H9 (cell line): ENCODE data around the gene HAND2. TPM values are rescaled to one million over a fixed set of nuclear protein-coding genes. Genes with fewer than 3 reads are reported as not detected.

Experiments
- DNase-seq: peaks from one replicate; pipeline ENCODE4 v3.0.0-alpha.2; 2017
- H2AFZ ChIP-seq: one replicate; pipeline ENCODE4 v1.6.1; 2013; ENCODE audit warnings: mild to moderate bottlenecking, low read length, control low read depth, moderate library complexity
- H2AK5ac ChIP-seq: 2 replicates; pipeline ENCODE4 v1.6.1; 2013; ENCODE audit warnings: low read length, control low read depth, mixed read lengths; ENCODE audit not compliant: insufficient read length
- H2BK120ac ChIP-seq: one replicate; pipeline ENCODE4 v1.6.1; 2013; ENCODE audit warnings: low read depth, mild to moderate bottlenecking, low read length, control low read depth, inconsistent platforms; ENCODE audit not compliant: poor library complexity, severe bottlenecking
- H2BK12ac ChIP-seq: 2 replicates; pipeline ENCODE4 v1.6.1; 2013; ENCODE audit warnings: low read length, control low read depth, mixed read lengths, low read depth; ENCODE audit not compliant: insufficient read length
- H2BK15ac ChIP-seq: 2 replicates; pipeline ENCODE4 v1.6.1; 2013; ENCODE audit warnings: low read depth, low read length, control low read depth
- H2BK20ac ChIP-seq: one replicate; pipeline ENCODE4 v1.6.1; 2013; ENCODE audit warnings: low read depth, mild to moderate bottlenecking, low read length, control low read depth, inconsistent platforms; ENCODE audit not compliant: poor library complexity, severe bottlenecking
- H2BK5ac ChIP-seq: 2 replicates; pipeline ENCODE4 v1.6.1; 2013; ENCODE audit warnings: low read length, control low read depth, mixed read lengths; ENCODE audit not compliant: insufficient read length
- H3K14ac ChIP-seq: 2 replicates; pipeline ENCODE4 v1.6.1; 2013; ENCODE audit warnings: low read length, control low read depth; ENCODE audit not compliant: insufficient read depth
- H3K18ac ChIP-seq: 2 replicates; pipeline ENCODE4 v1.6.1; 2013; ENCODE audit warnings: low read depth, mild to moderate bottlenecking, mixed read lengths, low read length, control low read depth; ENCODE audit not compliant: insufficient read length
- H3K23ac ChIP-seq: 2 replicates; pipeline ENCODE4 v1.6.1; 2013; ENCODE audit warnings: low read length, control low read depth, mixed read lengths, low read depth; ENCODE audit not compliant: insufficient read length
- H3K23me2 ChIP-seq: 2 replicates; pipeline ENCODE4 v1.6.1; 2013; ENCODE audit warnings: low read depth, mild to moderate bottlenecking, mixed read lengths, low read length, control low read depth; ENCODE audit not compliant: insufficient read length, poor library complexity, severe bottlenecking
- H3K27ac ChIP-seq: 2 replicates; pipeline ENCODE4 v1.5.1; 2013; ENCODE audit warnings: low read length, control low read depth, mixed read lengths, low read depth; ENCODE audit not compliant: insufficient read length
- H3K27me3 ChIP-seq: 2 replicates; pipeline ENCODE4 v1.6.1; 2013; ENCODE audit warnings: low read length, control low read depth, inconsistent platforms; ENCODE audit not compliant: insufficient read depth
- H3K4ac ChIP-seq: 2 replicates; pipeline ENCODE4 v1.6.1; 2013; ENCODE audit warnings: low read depth, mild to moderate bottlenecking, control low read depth, inconsistent platforms, low read length, moderate library complexity
- H3K4me1 ChIP-seq: 2 replicates; pipeline ENCODE4 v1.6.1; 2013; ENCODE audit warnings: low read length, control low read depth, inconsistent platforms; ENCODE audit not compliant: insufficient read depth
- H3K4me2 ChIP-seq: 2 replicates; pipeline ENCODE4 v1.6.1; 2013; ENCODE audit warnings: low read length, control low read depth, mixed read lengths; ENCODE audit not compliant: insufficient read length, insufficient read depth
- H3K56ac ChIP-seq: 2 replicates; pipeline ENCODE4 v1.6.1; 2013; ENCODE audit warnings: low read depth, mild to moderate bottlenecking, mixed read lengths, low read length, control low read depth; ENCODE audit not compliant: insufficient read length
- H3K79me1 ChIP-seq: 2 replicates; pipeline ENCODE4 v1.6.1; 2013; ENCODE audit warnings: low read depth, mild to moderate bottlenecking, moderate library complexity, low read length, control low read depth, inconsistent platforms; ENCODE audit not compliant: insufficient read depth, poor library complexity, severe bottlenecking
- H3K79me2 ChIP-seq: 2 replicates; pipeline ENCODE4 v1.6.1; 2013; ENCODE audit warnings: low read length, control low read depth, inconsistent platforms; ENCODE audit not compliant: insufficient read depth
- H3K9ac ChIP-seq: 2 replicates; pipeline ENCODE4 v1.6.1; 2013; ENCODE audit warnings: low read length, control low read depth, mixed read lengths; ENCODE audit not compliant: insufficient read length; ENCODE audit errors: extremely low read depth
- H3K9me3 ChIP-seq: one replicate; pipeline ENCODE4 v1.6.1; 2013; ENCODE audit warnings: low read depth, low read length, inconsistent platforms; ENCODE audit not compliant: control insufficient read depth
- H3T11ph ChIP-seq: one replicate; pipeline ENCODE4 v1.6.1; 2013; ENCODE audit warnings: mild to moderate bottlenecking, low read length, control low read depth, inconsistent platforms
- H4K20me1 ChIP-seq: one replicate; pipeline ENCODE4 v1.6.1; 2013; ENCODE audit not compliant: control insufficient read depth, insufficient read length, insufficient read depth
- H4K5ac ChIP-seq: 2 replicates; pipeline ENCODE4 v1.6.1; 2013; ENCODE audit warnings: low read depth, mild to moderate bottlenecking, mixed read lengths, low read length, control low read depth; ENCODE audit not compliant: insufficient read length
- H4K8ac ChIP-seq: replicated peaks from 2 replicates; pipeline ENCODE4 v1.6.1; 2013; ENCODE audit warnings: low read length, control low read depth, mixed read lengths, low read depth; ENCODE audit not compliant: insufficient read length
- H4K91ac ChIP-seq: 2 replicates; pipeline ENCODE4 v1.6.1; 2013; ENCODE audit warnings: low read depth, mild to moderate bottlenecking, moderate library complexity, mixed read lengths, low read length, control low read depth; ENCODE audit not compliant: insufficient read length
- H3K27ac Mint-ChIP-seq, 3 experiments: 2 replicates in 2 of 3; 3 replicates in 1 of 3; pipeline ENCODE4 v1.8.0; 2020 to 2021; ENCODE audit warnings: mixed read lengths in 3 of 3, mild to moderate bottlenecking in 1 of 3, moderate library complexity in 1 of 3
- H3K27me3 Mint-ChIP-seq: 2 replicates; pipeline ENCODE4 v1.8.0; 2021; ENCODE audit warnings: low read depth, mild to moderate bottlenecking, moderate library complexity, mixed read lengths
- H3K36me3 Mint-ChIP-seq, 3 experiments: 2 replicates in 2 of 3; 3 replicates in 1 of 3; pipeline ENCODE4 v1.8.0; 2020 to 2021; ENCODE audit warnings: low read depth in 3 of 3, mixed read lengths in 3 of 3; ENCODE audit not compliant: insufficient read depth in 1 of 3
- H3K4me1 Mint-ChIP-seq, 2 experiments: 2 replicates each; pipeline ENCODE4 v1.8.0; 2020; ENCODE audit warnings: mixed read lengths in 2 of 2
- H3K4me3 Mint-ChIP-seq, 2 experiments: 2 replicates in 1 of 2; 3 replicates in 1 of 2; pipeline ENCODE4 v1.8.0; 2020 to 2021; ENCODE audit warnings: mild to moderate bottlenecking in 2 of 2, mixed read lengths in 2 of 2, moderate library complexity in 1 of 2
- H3K9me3 Mint-ChIP-seq, 2 experiments: 2 replicates in 1 of 2; 3 replicates in 1 of 2; pipeline ENCODE4 v1.8.0; 2020; ENCODE audit warnings: mild to moderate bottlenecking in 2 of 2, mixed read lengths in 2 of 2, moderate library complexity in 1 of 2
- WGBS: extraction: QIAGEN DNeasy Blood & Tissue Kit; methylation state at CpG from one replicate; pipeline ENCODE4 v1.1.7; 2013; ENCODE audit warnings: missing lambda C conversion rate, low lambda C conversion rate, mixed read lengths; ENCODE audit not compliant: insufficient read length; ENCODE audit errors: extremely low coverage; 5-methylcytosine and 5-hydroxymethylcytosine counted together
- total RNA-seq: library from RNA; stranded (reverse); gene quantifications from 2 replicates; pipeline ENCODE4 v1.2.1, GENCODE V29; 2021
- TF ChIP-seq, protein P1 (sequence below): fragments of 200-600 bp; sonication (generic); conservative IDR thresholded peaks from 3 replicates; pipeline ENCODE4 v1.8.0; 2021; ENCODE audit warnings: antibody characterized with exemption, mild to moderate bottlenecking

HAND2 gene
- total RNA-seq, 1 experiment from 2014 or later: not detected

DNA sequence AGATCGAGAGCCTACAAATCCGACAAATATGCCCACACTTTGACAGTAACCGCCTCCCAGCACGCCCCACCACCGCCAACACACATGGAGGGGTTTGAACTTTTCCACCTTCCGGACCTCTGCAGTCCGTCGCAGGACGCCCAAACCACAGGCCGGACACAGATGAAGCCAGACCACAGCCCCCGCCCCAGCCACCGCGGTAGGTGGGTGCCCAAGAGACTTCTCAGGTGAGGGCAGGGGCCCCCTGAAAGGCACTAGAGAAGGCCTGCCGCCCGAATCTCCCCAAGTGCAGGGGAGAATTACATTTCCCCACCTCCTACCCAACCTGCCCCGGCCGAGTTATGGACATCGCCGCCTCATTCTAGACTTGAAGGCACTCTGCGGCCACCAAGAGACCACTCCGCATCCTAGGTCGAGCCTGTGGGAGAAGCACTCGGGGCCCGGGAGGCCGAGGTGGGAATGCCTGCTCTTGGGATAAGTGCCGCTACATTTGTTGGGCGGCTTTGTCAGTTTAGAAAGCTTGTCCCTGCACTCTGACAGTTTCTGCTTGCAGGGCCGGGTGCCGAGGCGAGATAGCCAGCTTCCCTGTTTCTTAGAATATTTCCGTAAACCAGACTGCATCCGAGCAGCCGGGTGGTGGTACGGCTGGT, 21.5 kb downstream of the HAND2 start:
- H2BK5ac ChIP-seq: no peak overlapping the region
- no peak overlapping the region for H3K14ac ChIP-seq
- Mint-ChIP-seq H3K36me3 (no peaks in the 10 kb centered on the region), H3K4me3 (peak overlapping the region; percentile 52 to 70), H3K27ac (no peak overlapping the region), H3K27me3 (peaks cover 100% of the 10 kb centered on the region), H3K4me1 (peaks cover 23 to 43% of the 10 kb centered on the region in 2 experiments), H3K9me3 (peaks cover 0 to 3% of the 10 kb centered on the region in 2 experiments; a peak in 4 of 5 replicates)
- H3K4me2 ChIP-seq: peak overlapping the region; percentile 47
- H3K4me1 ChIP-seq: peaks cover 3% of the 10 kb centered on the region; the same call in 1 of the 2 replicates
- no peaks in the 10 kb centered on the region for H3K79me1 ChIP-seq
- no peaks in the 10 kb centered on the region for H4K20me1 ChIP-seq
- H2BK20ac ChIP-seq: no peak overlapping the region
- no peak overlapping the region for H4K8ac ChIP-seq
- DNase-seq: no peak
- no peak overlapping the region for H4K91ac ChIP-seq
- no peak overlapping the region for H3K23ac ChIP-seq
- no peaks in the 10 kb centered on the region for H3K23me2 ChIP-seq
- H3K9me3 ChIP-seq: no peaks in the 10 kb centered on the region
- peaks cover 99% of the 10 kb centered on the region for H3K27me3 ChIP-seq
- no peak overlapping the region for H2AK5ac ChIP-seq
- H3K79me2 ChIP-seq: no peaks in the 10 kb centered on the region
- no peak overlapping the region for H2AFZ ChIP-seq
- no peak overlapping the region for H2BK12ac ChIP-seq
- TF ChIP-seq, protein P1, sequence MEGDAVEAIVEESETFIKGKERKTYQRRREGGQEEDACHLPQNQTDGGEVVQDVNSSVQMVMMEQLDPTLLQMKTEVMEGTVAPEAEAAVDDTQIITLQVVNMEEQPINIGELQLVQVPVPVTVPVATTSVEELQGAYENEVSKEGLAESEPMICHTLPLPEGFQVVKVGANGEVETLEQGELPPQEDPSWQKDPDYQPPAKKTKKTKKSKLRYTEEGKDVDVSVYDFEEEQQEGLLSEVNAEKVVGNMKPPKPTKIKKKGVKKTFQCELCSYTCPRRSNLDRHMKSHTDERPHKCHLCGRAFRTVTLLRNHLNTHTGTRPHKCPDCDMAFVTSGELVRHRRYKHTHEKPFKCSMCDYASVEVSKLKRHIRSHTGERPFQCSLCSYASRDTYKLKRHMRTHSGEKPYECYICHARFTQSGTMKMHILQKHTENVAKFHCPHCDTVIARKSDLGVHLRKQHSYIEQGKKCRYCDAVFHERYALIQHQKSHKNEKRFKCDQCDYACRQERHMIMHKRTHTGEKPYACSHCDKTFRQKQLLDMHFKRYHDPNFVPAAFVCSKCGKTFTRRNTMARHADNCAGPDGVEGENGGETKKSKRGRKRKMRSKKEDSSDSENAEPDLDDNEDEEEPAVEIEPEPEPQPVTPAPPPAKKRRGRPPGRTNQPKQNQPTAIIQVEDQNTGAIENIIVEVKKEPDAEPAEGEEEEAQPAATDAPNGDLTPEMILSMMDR: no peak
- H3T11ph ChIP-seq: no peak overlapping the region
- H3K9ac ChIP-seq: no peak overlapping the region
- H3K56ac ChIP-seq: no peak overlapping the region
- H3K27ac ChIP-seq: no peak overlapping the region
- H3K4ac ChIP-seq: no peak overlapping the region
- no peak overlapping the region for H2BK120ac ChIP-seq
- no peak overlapping the region for H4K5ac ChIP-seq
- no peak overlapping the region for H2BK15ac ChIP-seq
- no CpG with 5 or more reads among the region's 34 CpGs for WGBS
- H3K18ac ChIP-seq: no peak overlapping the region
